Neural progenitor cell (in vitro differentiated cells): Measurements from ENCODE around the gene PLAC8. TPM values are rescaled to one million over a fixed set of nuclear protein-coding genes. Genes with fewer than 3 reads are reported as not detected.

Experiments
- DNase-seq: peaks from one replicate; pipeline ENCODE4 v3.0.0-alpha.2; 2016; ENCODE audit warnings: low spot score
- H2AFZ ChIP-seq: fragments of 200-600 bp; sonication (generic); replicated peaks from 2 replicates; pipeline ENCODE4 v1.6.1; 2016; ENCODE audit warnings: antibody characterized with exemption
- H3F3A ChIP-seq: fragments of 200-600 bp; sonication (generic); 2 replicates; pipeline ENCODE4 v1.6.1; 2016; ENCODE audit warnings: antibody characterized with exemption, low read depth
- H3K27ac ChIP-seq: fragments of 200-600 bp; sonication (generic); 2 replicates; pipeline ENCODE4 v1.5.1; 2016; ENCODE audit warnings: mild to moderate bottlenecking
- H3K27me3 ChIP-seq: fragments of 200-600 bp; sonication (generic); 2 replicates; pipeline ENCODE4 v1.6.1; 2016; ENCODE audit warnings: mild to moderate bottlenecking, moderate library complexity
- H3K36me3 ChIP-seq: fragments of 200-600 bp; sonication (generic); 2 replicates; pipeline ENCODE4 v1.5.1; 2016
- H3K4me1 ChIP-seq: fragments of 200-600 bp; sonication (generic); 2 replicates; pipeline ENCODE4 v1.6.1; 2016; ENCODE audit warnings: mixed run types
- H3K4me2 ChIP-seq: fragments of 200-600 bp; sonication (generic); 2 replicates; pipeline ENCODE4 v1.6.1; 2016
- H3K4me3 ChIP-seq: fragments of 200-600 bp; sonication (generic); 2 replicates; pipeline ENCODE4 v1.5.1; 2016
- H3K79me2 ChIP-seq: fragments of 200-600 bp; sonication (generic); 2 replicates; pipeline ENCODE4 v1.6.1; 2016; ENCODE audit warnings: low read depth
- H3K9ac ChIP-seq: fragments of 200-600 bp; sonication (generic); 2 replicates; pipeline ENCODE4 v1.6.1; 2016
- H3K9me3 ChIP-seq: fragments of 200-600 bp; sonication (generic); 2 replicates; pipeline ENCODE4 v1.5.1; 2016; ENCODE audit warnings: low read depth
- H4K20me1 ChIP-seq: fragments of 200-600 bp; sonication (generic); 2 replicates; pipeline ENCODE4 v1.6.1; 2016; ENCODE audit warnings: low read depth
- H3K27ac Mint-ChIP-seq: 3 replicates; pipeline ENCODE4 v1.8.0; 2021; ENCODE audit warnings: mixed read lengths
- H3K27me3 Mint-ChIP-seq: 2 replicates; pipeline ENCODE4 v1.8.0; 2022; ENCODE audit warnings: low read depth, mild to moderate bottlenecking, inconsistent platforms, moderate library complexity, mixed read lengths; ENCODE audit not compliant: insufficient read depth
- H3K36me3 Mint-ChIP-seq: 3 replicates; pipeline ENCODE4 v1.8.0; 2021; ENCODE audit warnings: mixed read lengths
- H3K4me1 Mint-ChIP-seq: 3 replicates; pipeline ENCODE4 v1.8.0; 2021; ENCODE audit warnings: mixed read lengths
- H3K4me3 Mint-ChIP-seq: 3 replicates; pipeline ENCODE4 v1.8.0; 2021; ENCODE audit warnings: mild to moderate bottlenecking, moderate library complexity, mixed read lengths
- H3K9me3 Mint-ChIP-seq: 3 replicates; pipeline ENCODE4 v1.8.0; 2020; ENCODE audit warnings: mixed read lengths
- EZH2 ChIP-seq: fragments of 200-600 bp; sonication (generic); IDR thresholded peaks from 2 replicates; pipeline ENCODE4 v1.6.1; 2017; ENCODE audit warnings: antibody characterized with exemption, mild to moderate bottlenecking, moderate library complexity
- EZH2phosphoT487 ChIP-seq: fragments of 200-600 bp; sonication (generic); IDR thresholded peaks from 2 replicates; pipeline ENCODE4 v1.6.1; 2017; ENCODE audit warnings: antibody characterized with exemption
- total RNA-seq: library from RNA; depleted of rRNA; stranded (reverse); fragments of >200 nt; gene quantifications from 2 replicates; pipeline ENCODE4 v1.2.3, GENCODE V29; 2015; ENCODE audit warnings: low replicate concordance
- TF ChIP-seq, protein P1 (sequence below): fragments of 200-600 bp; sonication (generic); IDR thresholded peaks from 2 replicates; pipeline ENCODE4 v1.5.1; 2017; ENCODE audit warnings: antibody characterized with exemption, mild to moderate bottlenecking

PLAC8 gene
- total RNA-seq, 1 donor from 2014 or later, result 0.15 TPM

DNA sequence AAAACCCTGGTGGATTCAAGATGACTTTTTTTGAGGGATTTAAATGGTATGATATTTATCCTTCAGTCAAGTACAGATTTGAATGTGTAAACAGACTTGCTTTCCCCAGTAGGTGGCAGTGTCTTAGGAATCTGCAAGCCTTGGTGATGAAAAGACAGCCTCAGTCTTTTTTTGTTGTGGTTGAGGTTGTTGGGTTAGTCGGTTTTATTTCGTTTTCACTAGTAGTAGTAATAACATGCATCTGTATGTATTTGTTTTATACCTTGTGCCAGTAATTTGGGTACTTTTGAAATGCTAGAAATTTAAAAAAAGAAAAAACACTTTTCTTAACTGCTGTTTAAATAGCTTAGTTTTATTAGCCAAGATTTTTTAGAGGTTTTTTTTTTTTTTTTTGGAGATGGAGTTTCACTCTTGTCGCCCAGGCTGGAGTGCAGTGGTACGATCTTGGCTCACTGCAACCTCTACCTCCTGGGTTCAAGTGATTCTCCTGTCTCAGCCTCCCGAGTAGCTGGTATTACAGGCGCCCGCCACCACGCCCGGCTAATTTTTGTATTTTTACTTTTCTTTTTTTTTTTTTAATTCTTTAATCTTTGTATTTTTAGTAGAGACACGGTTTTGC is 40.3 kb downstream of the PLAC8 start:
- no peaks in the 10 kb centered on the region for H3K36me3 ChIP-seq
- DNase-seq, result peak; percentile 74
- H3K4me3 ChIP-seq, result no peak overlapping the region
- no peak overlapping the region for H3K4me3 Mint-ChIP-seq
- no peak overlapping the region for H3K4me2 ChIP-seq
- H2AFZ ChIP-seq, result no peak overlapping the region
- H3K79me2 ChIP-seq, result no peaks in the 10 kb centered on the region
- no peaks in the 10 kb centered on the region for H3K27me3 ChIP-seq
- H3K36me3 Mint-ChIP-seq, result peaks cover 15% of the 10 kb centered on the region
- no peaks in the 10 kb centered on the region for H3K4me1 ChIP-seq
- TF ChIP-seq EZH2, result no peak
- TF ChIP-seq, protein P1, sequence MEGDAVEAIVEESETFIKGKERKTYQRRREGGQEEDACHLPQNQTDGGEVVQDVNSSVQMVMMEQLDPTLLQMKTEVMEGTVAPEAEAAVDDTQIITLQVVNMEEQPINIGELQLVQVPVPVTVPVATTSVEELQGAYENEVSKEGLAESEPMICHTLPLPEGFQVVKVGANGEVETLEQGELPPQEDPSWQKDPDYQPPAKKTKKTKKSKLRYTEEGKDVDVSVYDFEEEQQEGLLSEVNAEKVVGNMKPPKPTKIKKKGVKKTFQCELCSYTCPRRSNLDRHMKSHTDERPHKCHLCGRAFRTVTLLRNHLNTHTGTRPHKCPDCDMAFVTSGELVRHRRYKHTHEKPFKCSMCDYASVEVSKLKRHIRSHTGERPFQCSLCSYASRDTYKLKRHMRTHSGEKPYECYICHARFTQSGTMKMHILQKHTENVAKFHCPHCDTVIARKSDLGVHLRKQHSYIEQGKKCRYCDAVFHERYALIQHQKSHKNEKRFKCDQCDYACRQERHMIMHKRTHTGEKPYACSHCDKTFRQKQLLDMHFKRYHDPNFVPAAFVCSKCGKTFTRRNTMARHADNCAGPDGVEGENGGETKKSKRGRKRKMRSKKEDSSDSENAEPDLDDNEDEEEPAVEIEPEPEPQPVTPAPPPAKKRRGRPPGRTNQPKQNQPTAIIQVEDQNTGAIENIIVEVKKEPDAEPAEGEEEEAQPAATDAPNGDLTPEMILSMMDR, result peak; percentile 81
- TF ChIP-seq EZH2phosphoT487, result no peak
- H3F3A ChIP-seq, result no peaks in the 10 kb centered on the region
- no peak overlapping the region for H3K27ac Mint-ChIP-seq
- H3K9me3 Mint-ChIP-seq, result no peaks in the 10 kb centered on the region
- H3K9ac ChIP-seq, result no peak overlapping the region
- no peaks in the 10 kb centered on the region for H3K9me3 ChIP-seq
- H3K4me1 Mint-ChIP-seq, result peaks cover under 1% of the 10 kb centered on the region
- H3K27me3 Mint-ChIP-seq, result no peaks in the 10 kb centered on the region
- no peak overlapping the region for H3K27ac ChIP-seq
- no peaks in the 10 kb centered on the region for H4K20me1 ChIP-seq

- TF ChIP-seq EZH2phosphoT487 (no peak), EZH2 (no peak)
- TF ChIP-seq, protein P1, result no peak
- H3K9me3 Mint-ChIP-seq, result no peaks in the 10 kb centered on the region
- Histone ChIP-seq H3K9ac (no peak overlapping the region), H4K20me1 (no peaks in the 10 kb centered on the region), H3K79me2 (no peaks in the 10 kb centered on the region), H3K27ac (no peak overlapping the region), H2AFZ (no peak overlapping the region), H3K36me3 (peaks cover 3% of the 10 kb centered on the region), H3K4me3 (no peak overlapping the region), H3K27me3 (no peaks in the 10 kb centered on the region), H3K9me3 (no peaks in the 10 kb centered on the region), H3K4me1 (no peaks in the 10 kb centered on the region), H3F3A (no peaks in the 10 kb centered on the region), H3K4me2 (no peak overlapping the region)
- H3K36me3 Mint-ChIP-seq, result peaks cover 17% of the 10 kb centered on the region
- H3K27me3 Mint-ChIP-seq, result no peaks in the 10 kb centered on the region
- no peak overlapping the region for H3K4me3 Mint-ChIP-seq
- DNase-seq, result no peak
- H3K27ac Mint-ChIP-seq, result no peak overlapping the region
- H3K4me1 Mint-ChIP-seq, result peaks cover 4% of the 10 kb centered on the region
Observed at GRCh38 chr4:83071116-83071515, 43.4 kb downstream of the PLAC8 start.

DNA sequence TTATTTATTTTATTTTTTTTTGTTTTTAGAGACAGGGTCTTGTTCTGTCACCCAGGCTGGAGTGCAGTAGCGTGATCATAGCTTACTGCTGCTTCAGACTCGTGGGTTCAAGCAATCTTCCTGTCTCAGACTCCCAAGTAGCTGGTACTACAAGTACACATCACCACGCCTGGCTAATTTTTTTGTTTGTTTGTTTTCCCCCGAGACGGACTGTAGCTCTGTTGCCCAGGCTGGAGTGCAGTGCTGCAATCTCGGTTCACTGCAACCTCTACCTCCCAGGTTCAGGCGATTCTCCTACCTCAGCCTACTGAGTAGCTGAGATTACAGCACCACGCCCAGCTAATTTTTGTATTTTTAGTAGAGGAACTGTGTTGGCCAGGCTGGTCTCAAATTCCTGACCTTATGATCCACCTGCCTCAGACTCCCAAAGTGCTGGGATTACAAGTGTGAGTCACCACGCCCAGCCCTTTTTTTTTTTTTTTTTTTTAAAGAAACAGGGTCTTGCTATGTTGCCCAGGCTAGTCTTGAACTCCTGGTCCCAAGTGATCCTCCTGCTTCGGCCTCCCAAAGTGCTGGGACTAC is 47.4 kb downstream of the PLAC8 start:
- H3K27ac ChIP-seq, result no peak overlapping the region
- no peak overlapping the region for H3K4me2 ChIP-seq
- no peak overlapping the region for H3K4me3 ChIP-seq
- Mint-ChIP-seq H3K27ac (no peak overlapping the region), H3K36me3 (peaks cover 18% of the 10 kb centered on the region), H3K4me3 (no peak overlapping the region), H3K27me3 (no peaks in the 10 kb centered on the region), H3K9me3 (no peaks in the 10 kb centered on the region), H3K4me1 (peaks cover 4% of the 10 kb centered on the region)
- TF ChIP-seq EZH2phosphoT487, result no peak
- TF ChIP-seq, protein P1, result no peak
- no peak for TF ChIP-seq EZH2
- no peak for DNase-seq
- no peaks in the 10 kb centered on the region for H4K20me1 ChIP-seq
- H3K9me3 ChIP-seq, result no peaks in the 10 kb centered on the region
- H3K4me1 ChIP-seq, result no peaks in the 10 kb centered on the region
- H3K27me3 ChIP-seq, result no peaks in the 10 kb centered on the region
- H3F3A ChIP-seq, result no peaks in the 10 kb centered on the region
- H3K36me3 ChIP-seq, result peaks cover 9% of the 10 kb centered on the region
- no peaks in the 10 kb centered on the region for H3K79me2 ChIP-seq
- no peak overlapping the region for H2AFZ ChIP-seq
- H3K9ac ChIP-seq, result no peak overlapping the region
